SJCRH30 (cell line): ENCODE data around the gene GRK3. TPM values are rescaled to one million over a fixed set of nuclear protein-coding genes. Genes with fewer than 3 reads are reported as not detected.
A peak's percentile ranks its signal among the peaks of the same experiment; 100 is the strongest.
"Not testable (repeated sequence)": the region's sequence is repeated elsewhere in the genome, so short reads cannot be mapped to it uniquely, and the experiment has no call there.

Experiments
- DNase-seq, 2 experiments: peaks; one replicate each; pipeline ENCODE4 v3.0.0-alpha.2; 2015 to 2020
- H3K27ac ChIP-seq: fragments of 250-450 bp; sonication (Bioruptor Pico); 2 replicates; pipeline ENCODE4 v1.5.1; 2020; ENCODE audit warnings: mild to moderate bottlenecking, moderate library complexity
- H3K27me3 ChIP-seq: fragments of 250-450 bp; sonication (Bioruptor Pico); 2 replicates; pipeline ENCODE4 v1.5.1; 2020; ENCODE audit warnings: mild to moderate bottlenecking, moderate library complexity
- H3K36me3 ChIP-seq: fragments of 250-450 bp; sonication (Bioruptor Pico); 2 replicates; pipeline ENCODE4 v1.5.1; 2020; ENCODE audit warnings: mild to moderate bottlenecking, moderate library complexity
- H3K4me1 ChIP-seq: fragments of 250-450 bp; sonication (Bioruptor Pico); 2 replicates; pipeline ENCODE4 v1.5.1; 2020; ENCODE audit warnings: mild to moderate bottlenecking, moderate library complexity
- H3K4me3 ChIP-seq: fragments of 250-450 bp; sonication (Bioruptor Pico); 2 replicates; pipeline ENCODE4 v1.5.1; 2020; ENCODE audit warnings: mild to moderate bottlenecking, moderate library complexity
- H3K9me3 ChIP-seq: fragments of 250-450 bp; sonication (Bioruptor Pico); replicated peaks from 2 replicates; pipeline ENCODE4 v1.5.1; 2020; ENCODE audit warnings: mild to moderate bottlenecking, moderate library complexity
- total RNA-seq: library from RNA; depleted of rRNA; stranded (reverse); fragments of >200 nt; shearing (Covaris generic); gene quantifications from 2 replicates; pipeline ENCODE4 v1.2.3, GENCODE V29; 2014

GRK3 gene
- total RNA-seq, 1 experiment from 2014 or later: 45.6 TPM

DNA sequence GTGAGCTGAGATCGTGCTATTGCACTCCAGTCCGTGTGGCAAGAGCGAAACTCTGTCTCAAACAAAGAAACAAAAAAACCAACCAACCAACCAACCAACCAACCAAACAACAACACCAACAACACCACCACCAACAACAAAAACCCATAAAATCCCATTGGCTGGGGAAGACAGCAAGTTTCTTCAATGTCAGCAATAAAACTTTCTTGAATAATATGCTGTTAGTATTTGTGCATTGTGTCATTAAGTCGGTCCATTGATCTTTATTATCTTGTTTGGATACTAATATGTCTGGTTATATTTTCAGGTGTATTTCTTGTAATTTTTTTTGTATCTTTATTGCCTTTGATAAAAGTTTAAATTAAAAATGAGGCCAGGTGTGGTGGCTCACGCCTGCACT is 9.4 kb downstream of the GRK3 start:
- H3K9me3 ChIP-seq: peaks cover 7% of the 10 kb centered on the region
- DNase-seq: no peak
- H3K27me3 ChIP-seq: no peaks in the 10 kb centered on the region
- H3K4me3 ChIP-seq: no peak overlapping the region
- H3K27ac ChIP-seq: no peak overlapping the region
- H3K4me1 ChIP-seq: peaks cover 8% of the 10 kb centered on the region; the same call in 1 of the 2 replicates
- H3K36me3 ChIP-seq: peaks cover 11% of the 10 kb centered on the region; the same call in 1 of the 2 replicates

DNA sequence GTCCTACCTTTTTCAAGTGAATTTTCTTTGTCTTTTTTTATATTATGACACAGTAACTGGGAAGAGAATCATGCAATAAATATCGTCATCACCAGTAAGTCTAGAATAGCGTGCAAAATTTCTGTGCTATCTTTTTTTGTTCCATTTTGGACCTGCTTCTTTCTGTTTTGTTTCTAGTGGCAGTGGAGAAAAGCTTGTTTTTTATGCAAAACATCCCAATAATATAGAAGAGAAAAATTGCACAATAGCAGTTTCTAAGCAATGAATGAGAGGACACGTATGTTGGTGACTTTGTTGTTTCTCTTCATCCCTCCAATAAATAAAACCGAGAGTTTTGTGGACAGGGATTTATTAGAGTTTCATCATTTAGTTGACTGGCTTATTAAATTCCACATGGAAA is 10.3 kb downstream of the GRK3 start:
- Histone ChIP-seq H3K27ac (no peak overlapping the region), H3K36me3 (peaks cover 11% of the 10 kb centered on the region; the same call in 1 of the 2 replicates), H3K9me3 (peaks cover 7% of the 10 kb centered on the region), H3K4me3 (no peak overlapping the region), H3K4me1 (peaks cover 8% of the 10 kb centered on the region; the same call in 1 of the 2 replicates), H3K27me3 (no peaks in the 10 kb centered on the region)
- DNase-seq: no peak

DNA sequence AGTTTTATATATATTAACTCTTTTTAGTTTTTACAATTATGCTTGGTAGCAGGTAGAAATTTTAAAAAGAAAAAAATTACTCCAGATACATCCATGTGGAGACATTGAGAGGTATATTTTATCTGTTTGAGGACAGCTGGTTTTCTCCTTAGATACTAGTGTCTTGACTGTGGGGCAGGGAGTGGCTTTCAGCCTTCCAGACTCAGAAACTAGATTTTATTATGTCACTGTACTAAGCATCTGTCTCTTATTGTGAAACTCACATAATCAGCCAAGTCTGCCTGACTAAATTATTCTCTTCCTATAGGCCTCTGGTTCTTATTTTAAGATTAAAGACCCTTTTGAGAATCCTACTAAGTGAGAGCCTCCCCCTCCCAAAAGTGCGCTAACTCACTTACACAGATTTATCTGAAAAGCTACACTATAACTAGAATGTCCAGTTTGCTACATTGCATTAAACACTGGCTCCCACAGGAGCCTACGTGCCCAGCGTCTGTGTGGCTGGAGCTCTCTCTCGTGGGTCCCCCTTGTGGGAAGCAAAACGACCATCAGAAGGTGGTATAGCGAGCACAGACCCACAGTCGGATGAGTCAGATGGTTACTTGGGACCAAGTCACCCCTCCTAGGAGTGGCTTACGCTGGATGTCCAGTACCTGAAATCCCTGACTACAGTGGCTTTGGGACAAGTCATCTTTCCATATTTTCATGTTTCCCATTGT is 11.4 kb downstream of the GRK3 start:
- not testable (repeated sequence) for H3K9me3 ChIP-seq, H3K4me1 ChIP-seq, DNase-seq, H3K27me3 ChIP-seq, H3K27ac ChIP-seq, H3K4me3 ChIP-seq
- peaks cover 11% of the 10 kb centered on the region; the same call in 1 of the 2 replicates for H3K36me3 ChIP-seq

DNA sequence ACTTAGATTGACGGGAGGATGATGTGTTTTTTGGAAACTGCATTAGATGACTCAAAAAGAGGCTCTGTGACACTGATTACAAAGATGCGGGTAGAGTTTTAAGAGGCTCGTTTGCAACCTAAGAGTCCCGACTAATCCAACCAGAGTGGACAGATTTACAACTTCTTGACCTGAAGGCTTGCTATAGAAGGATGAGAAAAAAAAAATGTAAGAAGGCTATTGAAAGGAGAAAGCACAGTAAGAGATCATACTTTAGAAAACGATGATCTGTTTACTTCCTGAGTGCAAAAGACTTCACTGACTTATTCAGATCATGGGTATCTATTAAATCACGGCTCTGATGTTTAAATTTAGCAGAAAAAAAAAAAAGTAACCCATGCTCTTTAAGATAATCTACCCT is 17.0 kb downstream of the GRK3 start:
- peaks cover 17% of the 10 kb centered on the region for H3K4me1 ChIP-seq
- H3K9me3 ChIP-seq, H3K4me3 ChIP-seq, DNase-seq, H3K27me3 ChIP-seq, H3K36me3 ChIP-seq, H3K27ac ChIP-seq: not testable (repeated sequence)

DNA sequence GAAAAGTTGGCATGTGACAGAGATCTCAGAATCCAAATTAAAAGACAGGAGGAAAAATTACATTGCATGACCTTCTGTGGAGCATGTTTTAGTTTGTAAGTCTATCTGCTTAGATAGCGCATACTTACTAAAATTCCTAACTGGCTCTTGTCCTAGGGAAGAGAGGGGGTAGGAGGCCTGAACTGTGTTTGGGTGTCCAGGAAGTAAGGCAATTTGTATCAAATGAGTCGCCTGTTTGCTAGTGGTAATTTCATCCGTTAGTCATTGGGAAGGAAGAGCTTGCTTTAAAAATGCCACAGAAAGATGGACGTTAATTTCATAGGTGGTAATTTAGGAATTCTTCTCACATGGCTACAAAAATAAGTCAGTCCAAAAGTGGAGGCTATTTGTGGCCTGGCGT is 18.5 kb downstream of the GRK3 start:
- Histone ChIP-seq H3K4me3 (peak overlapping the region; percentile 8; the same call in 1 of the 2 replicates), H3K36me3 (peaks cover 3% of the 10 kb centered on the region; the same call in 1 of the 2 replicates), H3K4me1 (peaks cover 17% of the 10 kb centered on the region), H3K9me3 (no peaks in the 10 kb centered on the region; the same call in 1 of the 2 replicates), H3K27me3 (no peaks in the 10 kb centered on the region), H3K27ac (peak overlapping the region; percentile 61)
- DNase-seq: peak; percentile 36 to 65

DNA sequence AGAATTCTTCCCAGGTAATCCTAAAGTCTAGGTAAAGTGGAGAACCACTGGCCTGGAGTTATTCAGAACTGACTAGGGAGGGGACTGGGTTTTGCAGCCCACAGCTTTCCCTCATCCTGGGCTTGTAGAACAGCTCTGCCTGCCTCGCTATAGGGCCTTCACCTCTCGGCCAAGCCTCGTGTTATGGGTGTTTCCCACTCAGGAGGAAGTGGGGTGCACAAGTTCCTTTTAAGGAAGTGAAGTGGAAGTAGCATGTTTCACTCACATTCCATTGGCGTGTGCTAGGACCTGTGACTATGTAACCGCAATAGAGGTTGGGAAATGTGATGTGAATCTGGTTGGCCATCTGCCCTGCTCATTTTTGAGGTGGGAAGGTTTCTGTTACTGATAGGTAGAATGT is 20.5 kb downstream of the GRK3 start:
- not testable (repeated sequence) for H3K27ac ChIP-seq, H3K27me3 ChIP-seq, H3K36me3 ChIP-seq, H3K4me3 ChIP-seq, DNase-seq
- Histone ChIP-seq H3K4me1 (peaks cover 17% of the 10 kb centered on the region), H3K9me3 (peaks cover 10% of the 10 kb centered on the region; the same call in 1 of the 2 replicates)

DNA sequence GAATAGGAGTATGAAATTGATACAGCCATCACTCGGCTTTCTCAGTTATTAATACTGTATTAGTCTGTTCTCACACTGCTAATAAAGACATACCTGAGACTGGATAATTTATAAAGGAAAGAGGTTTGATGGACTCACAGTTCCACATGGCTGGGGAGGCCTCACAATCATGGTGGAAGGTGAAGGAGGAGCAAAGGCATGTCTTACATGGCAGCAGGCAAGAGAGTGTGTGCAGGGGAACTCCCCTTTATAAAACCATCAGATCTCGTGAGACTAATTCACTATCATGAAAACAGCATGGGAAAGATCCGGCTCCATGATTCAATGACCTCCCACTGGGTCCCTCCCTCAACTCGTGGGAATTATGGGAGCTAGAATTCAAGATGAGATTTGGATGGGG is 25.2 kb downstream of the GRK3 start:
- not testable (repeated sequence) for H3K36me3 ChIP-seq, DNase-seq, H3K4me1 ChIP-seq, H3K27ac ChIP-seq, H3K4me3 ChIP-seq, H3K27me3 ChIP-seq
- peaks cover 16% of the 10 kb centered on the region for H3K9me3 ChIP-seq

DNA sequence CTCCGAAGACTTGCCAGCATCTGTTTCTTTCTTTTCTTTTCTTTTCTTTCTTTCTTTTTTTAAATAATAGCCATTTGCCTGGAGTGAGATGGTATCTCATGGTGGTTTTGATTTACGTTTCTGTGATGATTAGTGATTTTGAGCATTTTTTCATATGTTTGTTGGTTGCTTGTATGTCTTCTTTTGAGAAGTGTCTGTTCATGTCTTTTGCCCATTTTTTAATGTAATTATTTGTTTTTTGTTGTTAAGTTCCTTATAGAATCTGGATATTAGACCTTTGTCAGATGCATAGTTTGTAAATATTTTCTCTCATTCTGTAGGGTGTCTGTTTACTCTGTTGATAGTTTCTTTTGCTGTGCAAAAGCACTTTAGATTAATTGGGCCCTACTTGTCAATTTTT is 28.8 kb downstream of the GRK3 start:
- peaks cover 16% of the 10 kb centered on the region for H3K9me3 ChIP-seq
- not testable (repeated sequence) for H3K36me3 ChIP-seq, H3K4me1 ChIP-seq, H3K27ac ChIP-seq, DNase-seq, H3K4me3 ChIP-seq, H3K27me3 ChIP-seq

DNA sequence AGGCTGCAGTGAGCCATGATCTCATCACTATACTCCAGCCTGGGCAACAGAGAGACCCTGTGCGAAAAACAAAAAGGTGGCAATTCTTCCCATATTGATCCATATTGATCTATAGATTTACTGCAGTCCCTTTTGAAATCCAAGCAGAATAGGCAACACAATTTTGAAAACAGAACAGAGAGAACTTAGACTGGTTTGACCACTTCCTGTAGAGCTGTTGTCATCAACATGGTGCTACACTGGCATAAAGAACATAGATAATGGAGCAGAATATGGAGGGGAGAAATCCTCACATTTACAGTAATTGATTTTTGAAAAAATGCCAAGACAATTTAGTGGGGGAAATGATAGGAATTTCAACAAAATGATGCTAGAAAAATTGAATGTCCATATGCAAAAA is 34.1 kb downstream of the GRK3 start:
- H3K27me3 ChIP-seq: no peaks in the 10 kb centered on the region
- peaks cover 15% of the 10 kb centered on the region for H3K4me1 ChIP-seq
- no peak for DNase-seq
- H3K9me3 ChIP-seq: peaks cover 6% of the 10 kb centered on the region
- no peak overlapping the region for H3K4me3 ChIP-seq
- no peaks in the 10 kb centered on the region; the same call in 1 of the 2 replicates for H3K36me3 ChIP-seq
- no peak overlapping the region for H3K27ac ChIP-seq

DNA sequence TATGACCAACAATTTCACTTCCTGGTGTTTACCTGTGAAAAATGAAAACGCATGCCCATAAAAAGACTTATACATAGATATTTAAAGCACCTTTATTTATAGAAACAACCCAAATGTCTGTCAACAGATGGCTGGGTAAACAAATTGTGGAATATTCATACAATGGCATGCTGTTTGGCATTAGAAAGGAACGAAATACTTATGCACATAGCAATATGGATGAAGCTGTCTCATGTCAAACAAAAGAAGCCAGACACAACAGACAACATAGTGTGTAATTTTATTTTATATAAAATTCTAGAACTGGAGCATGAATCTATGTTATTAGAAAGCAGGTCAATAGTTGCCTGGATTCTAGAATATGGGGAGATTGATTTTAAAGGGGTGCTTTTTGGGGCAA is 38.0 kb downstream of the GRK3 start:
- DNase-seq: no peak
- Histone ChIP-seq H3K27me3 (no peaks in the 10 kb centered on the region), H3K27ac (no peak overlapping the region), H3K4me1 (peaks cover 16% of the 10 kb centered on the region), H3K36me3 (no peaks in the 10 kb centered on the region; the same call in 1 of the 2 replicates), H3K4me3 (no peak overlapping the region), H3K9me3 (no peaks in the 10 kb centered on the region)

DNA sequence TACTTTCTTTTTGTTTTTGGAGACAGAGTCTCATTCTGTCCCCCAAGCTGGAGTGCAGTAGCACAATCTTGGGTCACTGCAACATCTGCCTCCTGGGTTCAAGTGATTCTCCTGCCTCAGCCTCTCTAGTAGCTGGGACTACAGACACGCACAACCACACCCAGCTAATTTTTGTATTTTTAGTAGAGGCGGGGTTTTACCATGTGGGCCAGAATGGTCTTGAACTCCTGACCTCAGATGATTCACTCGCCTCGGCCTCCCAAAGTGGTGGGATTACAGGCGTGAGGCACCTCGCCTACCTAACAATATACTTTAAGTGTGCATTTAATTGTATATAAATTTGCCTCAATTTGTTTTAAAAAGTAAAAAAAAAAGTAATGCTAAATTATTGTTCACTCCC is 38.4 kb downstream of the GRK3 start:
- no peak overlapping the region for H3K4me3 ChIP-seq
- no peak for DNase-seq
- no peaks in the 10 kb centered on the region for H3K27me3 ChIP-seq
- no peaks in the 10 kb centered on the region; the same call in 1 of the 2 replicates for H3K9me3 ChIP-seq
- H3K27ac ChIP-seq: no peak overlapping the region
- no peaks in the 10 kb centered on the region; the same call in 1 of the 2 replicates for H3K36me3 ChIP-seq
- H3K4me1 ChIP-seq: peaks cover 16% of the 10 kb centered on the region

DNA sequence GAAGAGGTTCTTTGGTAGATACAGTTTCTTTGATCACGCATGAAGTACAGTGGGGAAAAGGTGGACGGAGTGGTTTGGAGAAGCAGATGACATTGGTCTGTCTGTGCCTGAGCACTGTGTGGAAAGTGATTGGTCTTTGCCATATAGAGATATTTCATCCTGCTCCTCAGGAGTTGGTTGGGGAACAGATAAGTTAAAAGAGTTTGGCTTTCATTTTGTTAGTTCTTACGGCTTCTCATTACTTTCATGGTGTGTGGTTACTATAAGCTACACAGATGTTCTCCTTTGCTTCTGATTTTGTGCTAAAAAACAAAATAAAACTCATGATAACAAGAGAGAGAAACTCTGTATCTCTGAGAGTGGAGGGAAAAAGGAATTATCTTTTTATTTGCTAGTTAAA is 40.7 kb downstream of the GRK3 start:
- H3K36me3 ChIP-seq, DNase-seq, H3K9me3 ChIP-seq, H3K4me3 ChIP-seq, H3K27ac ChIP-seq, H3K27me3 ChIP-seq: not testable (repeated sequence)
- peaks cover 16% of the 10 kb centered on the region for H3K4me1 ChIP-seq

DNA sequence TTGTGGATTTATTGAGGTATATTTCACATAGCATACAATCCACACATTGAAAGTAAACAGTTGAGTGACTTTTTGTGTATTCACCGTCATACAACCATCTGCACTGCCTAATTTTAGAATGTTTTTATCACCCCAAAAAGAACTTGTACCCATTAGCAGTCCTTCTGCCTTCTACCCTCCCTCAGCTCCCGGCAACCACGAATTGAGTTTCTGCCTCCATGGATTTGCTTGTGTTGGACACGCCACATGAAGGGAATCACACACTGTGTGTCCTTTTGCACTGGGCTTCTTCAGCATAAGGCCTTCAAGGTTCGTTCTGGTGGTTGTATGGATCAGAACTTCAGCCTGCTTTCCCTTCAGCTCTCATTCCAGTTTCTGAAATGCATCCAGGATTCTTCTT is 41.1 kb downstream of the GRK3 start:
- not testable (repeated sequence) for H3K36me3 ChIP-seq, H3K27me3 ChIP-seq, H3K4me3 ChIP-seq, H3K27ac ChIP-seq, DNase-seq, H3K9me3 ChIP-seq
- peaks cover 16% of the 10 kb centered on the region for H3K4me1 ChIP-seq

DNA sequence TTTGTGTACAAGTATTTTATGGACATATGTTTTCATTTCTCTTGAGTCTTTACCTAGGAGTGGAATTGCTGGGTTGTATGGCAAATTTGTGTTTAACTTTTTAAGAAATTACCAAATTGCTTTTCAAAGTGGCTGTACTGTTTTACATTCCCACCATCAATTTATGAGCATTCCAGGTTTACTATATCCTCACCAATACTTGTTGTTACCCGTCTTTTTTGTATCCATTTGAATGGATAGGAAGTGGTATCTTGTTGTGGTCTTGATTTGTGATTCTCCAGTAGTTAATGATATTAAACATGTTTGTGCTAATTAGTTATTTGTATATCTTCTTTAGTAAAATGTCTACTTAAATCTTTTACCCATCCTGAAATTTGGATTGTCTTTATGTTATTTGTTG is 46.8 kb downstream of the GRK3 start:
- not testable (repeated sequence) for H3K4me3 ChIP-seq, H3K27me3 ChIP-seq

DNA sequence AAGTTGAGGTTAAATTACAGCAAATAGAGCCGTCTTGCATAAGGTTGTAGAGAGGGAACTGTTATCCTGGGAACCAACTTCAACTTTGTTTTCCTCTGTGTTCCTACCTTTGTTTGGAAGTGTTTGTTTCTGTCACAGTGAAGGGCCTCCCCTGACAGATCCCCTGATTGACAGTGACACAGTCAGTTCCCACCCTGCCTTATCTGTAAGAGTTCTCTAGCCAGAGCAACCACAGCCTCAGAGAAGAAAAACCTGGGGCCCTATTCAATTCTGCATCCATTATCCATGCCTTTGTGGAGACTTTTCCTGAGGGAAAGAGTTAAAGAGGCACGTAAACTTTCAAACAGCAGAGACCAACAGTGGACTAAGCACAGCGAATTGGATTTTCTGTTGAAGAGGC is 48.7 kb downstream of the GRK3 start:
- not testable (repeated sequence) for H3K4me3 ChIP-seq, H3K9me3 ChIP-seq, H3K4me1 ChIP-seq, H3K27ac ChIP-seq, H3K27me3 ChIP-seq, H3K36me3 ChIP-seq, DNase-seq

More for the DNA sequence above, 46.8 kb downstream of the GRK3 start:
- H3K27ac ChIP-seq, DNase-seq, H3K4me1 ChIP-seq, H3K9me3 ChIP-seq, H3K36me3 ChIP-seq: not testable (repeated sequence)

DNA sequence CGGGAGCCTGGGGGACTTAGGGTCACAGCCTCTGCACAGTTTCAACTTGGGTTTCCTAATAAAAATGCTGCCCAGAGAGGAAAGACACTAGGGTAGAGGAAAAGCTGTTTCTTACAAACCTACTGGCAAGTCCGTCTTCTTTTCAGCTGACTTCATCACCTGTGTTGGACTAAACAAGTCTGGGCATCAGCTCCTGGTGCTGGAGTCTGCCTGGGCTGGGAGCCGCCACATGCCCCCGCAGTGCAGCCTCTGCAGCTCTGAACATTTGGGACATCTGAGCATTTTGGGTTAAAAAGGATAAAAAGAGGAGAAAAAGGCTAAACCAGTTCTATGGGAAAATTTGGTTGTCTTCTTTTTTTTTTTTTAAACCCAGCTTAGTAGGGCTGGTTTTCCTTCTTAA is 49.1 kb downstream of the GRK3 start:
- H3K9me3 ChIP-seq, DNase-seq, H3K36me3 ChIP-seq, H3K27me3 ChIP-seq, H3K4me3 ChIP-seq, H3K4me1 ChIP-seq, H3K27ac ChIP-seq: not testable (repeated sequence)
